ENCODE results near the gene CMBL.
"Not testable (repeated sequence)": the region's sequence is repeated elsewhere in the genome, so short reads cannot be mapped to it uniquely, and the experiment has no call there.

Gene CMBL

GRCh38 chr5:10310066-10310779 lies 2.5 kb upstream of the CMBL start:
- FAIRE-seq, result no peak

- no peak for FAIRE-seq
Measured at GRCh38 chr5:10308844-10309243, 1.1 kb upstream of the CMBL start.

GRCh38 chr5:10306806-10307205 lies 896 bp downstream of the CMBL start:
- FAIRE-seq, result no peak

- FAIRE-seq, result no peak
Measured at GRCh38 chr5:10306114-10306513, 1.6 kb downstream of the CMBL start.

- FAIRE-seq, result no peak
Measured at GRCh38 chr5:10304932-10305331, 2.8 kb downstream of the CMBL start.

GRCh38 chr5:10303699-10304170 lies 4.0 kb downstream of the CMBL start:
- no peak for FAIRE-seq

- FAIRE-seq, result no peak
Measured at GRCh38 chr5:10303201-10303600, 4.5 kb downstream of the CMBL start.

- no peak for FAIRE-seq
Measured at GRCh38 chr5:10301842-10302610, 5.7 kb downstream of the CMBL start.

GRCh38 chr5:10301266-10301665 lies 6.4 kb downstream of the CMBL start:
- FAIRE-seq, result no peak

- FAIRE-seq, result no peak
Measured at GRCh38 chr5:10300246-10300645, 7.5 kb downstream of the CMBL start.

GRCh38 chr5:10297646-10298204 lies 10.0 kb downstream of the CMBL start:
- FAIRE-seq, result no peak

- no peak for FAIRE-seq
Measured at GRCh38 chr5:10295619-10296326, 11.9 kb downstream of the CMBL start.

- no peak for FAIRE-seq
Measured at GRCh38 chr5:10293907-10294662, 13.6 kb downstream of the CMBL start.

- FAIRE-seq, result no peak
Measured at GRCh38 chr5:10291692-10292339, 15.9 kb downstream of the CMBL start.

- no peak for FAIRE-seq
Measured at GRCh38 chr5:10290438-10290837, 17.3 kb downstream of the CMBL start.

GRCh38 chr5:10289991-10290390 lies 17.7 kb downstream of the CMBL start:
- no peak for FAIRE-seq

- no peak for FAIRE-seq
Measured at GRCh38 chr5:10289353-10289752, 18.3 kb downstream of the CMBL start.

- FAIRE-seq, result no peak
Measured at GRCh38 chr5:10288592-10289219, 19.0 kb downstream of the CMBL start.

GRCh38 chr5:10286862-10287227 lies 20.9 kb downstream of the CMBL start:
- FAIRE-seq, result no peak

GRCh38 chr5:10286162-10286861 lies 21.4 kb downstream of the CMBL start:
- no peak for FAIRE-seq

- FAIRE-seq, result not testable (repeated sequence)
Measured at GRCh38 chr5:10285362-10285761, 22.3 kb downstream of the CMBL start.
